SK-N-MC (cell line): Measurements from ENCODE around the gene MXRA8.

Experiments used
- EZH2 ChIP-seq: fragments of 200-600 bp; sonication (generic); IDR thresholded peaks from one replicate; pipeline ENCODE4 v1.6.1; 2017; ENCODE audit warnings: antibody characterized with exemption
- FOXP2 ChIP-seq: optimal IDR thresholded peaks from 2 replicates; pipeline ENCODE3; 2011; ENCODE audit warnings: mild to moderate bottlenecking, moderate library complexity; ENCODE audit not compliant: insufficient read depth; ENCODE audit errors: extremely low read length, control extremely low read depth
- POLR2AphosphoS5 ChIP-seq: IDR thresholded peaks from 2 replicates; pipeline ENCODE4 v1.6.1; 2012; ENCODE audit warnings: mild to moderate bottlenecking, low read depth, low read length, borderline replicate concordance

GRCh38 chr1:1320666-1321448 is 37.5 kb downstream of the MXRA8 start:
- TF ChIP-seq POLR2AphosphoS5 (no peak), EZH2 (no peak), FOXP2 (no peak)
